ENCODE measurements around the gene FAM120B.

FAM120B gene

DNA sequence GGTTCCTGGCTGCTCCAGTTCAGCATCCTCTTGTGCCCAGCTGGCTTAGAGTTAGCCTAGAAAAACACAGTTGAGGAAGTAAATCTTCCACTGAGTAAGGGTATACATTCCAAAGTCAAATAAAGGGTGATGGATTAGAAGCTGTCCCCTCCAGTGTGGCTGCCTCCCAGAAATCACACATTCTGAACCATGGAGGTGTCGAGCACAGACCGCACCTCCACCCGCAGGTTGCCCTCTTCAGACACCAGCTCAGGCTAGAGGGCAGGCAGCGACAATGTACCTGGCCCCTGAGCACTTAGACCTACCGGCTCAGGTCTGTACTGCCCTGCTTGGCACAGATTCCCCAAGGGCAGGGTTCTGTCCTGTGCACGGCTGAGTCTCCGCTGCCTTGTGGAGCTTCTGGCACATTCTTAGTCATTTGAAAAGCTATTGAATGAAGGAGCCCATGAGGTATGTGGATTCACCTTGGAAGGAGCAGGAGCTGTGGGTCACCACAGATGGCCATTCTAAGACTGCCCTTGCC lies 118.1 kb downstream of the FAM120B start:
- no peak for DNase-seq

DNA sequence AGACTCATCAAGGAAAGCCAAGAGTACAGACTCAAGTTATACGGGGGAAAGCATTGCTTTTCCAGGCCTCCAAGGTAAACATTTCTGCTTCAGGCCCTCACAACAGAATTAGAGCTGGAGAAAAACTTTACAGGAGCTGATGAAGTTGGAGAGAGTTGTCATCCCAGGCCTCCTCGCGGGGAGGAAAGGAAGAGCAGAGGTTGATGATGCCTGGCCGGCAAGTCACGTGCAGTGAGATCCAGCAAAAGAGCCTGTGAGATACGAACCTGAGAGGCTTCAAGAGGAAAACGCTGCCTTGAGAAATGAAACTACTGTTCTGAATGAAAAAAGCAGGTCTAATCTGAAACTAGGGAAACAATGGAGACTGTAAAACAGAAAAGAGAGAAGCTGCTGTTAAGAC lies 122.9 kb downstream of the FAM120B start:
- no peak for DNase-seq

DNA sequence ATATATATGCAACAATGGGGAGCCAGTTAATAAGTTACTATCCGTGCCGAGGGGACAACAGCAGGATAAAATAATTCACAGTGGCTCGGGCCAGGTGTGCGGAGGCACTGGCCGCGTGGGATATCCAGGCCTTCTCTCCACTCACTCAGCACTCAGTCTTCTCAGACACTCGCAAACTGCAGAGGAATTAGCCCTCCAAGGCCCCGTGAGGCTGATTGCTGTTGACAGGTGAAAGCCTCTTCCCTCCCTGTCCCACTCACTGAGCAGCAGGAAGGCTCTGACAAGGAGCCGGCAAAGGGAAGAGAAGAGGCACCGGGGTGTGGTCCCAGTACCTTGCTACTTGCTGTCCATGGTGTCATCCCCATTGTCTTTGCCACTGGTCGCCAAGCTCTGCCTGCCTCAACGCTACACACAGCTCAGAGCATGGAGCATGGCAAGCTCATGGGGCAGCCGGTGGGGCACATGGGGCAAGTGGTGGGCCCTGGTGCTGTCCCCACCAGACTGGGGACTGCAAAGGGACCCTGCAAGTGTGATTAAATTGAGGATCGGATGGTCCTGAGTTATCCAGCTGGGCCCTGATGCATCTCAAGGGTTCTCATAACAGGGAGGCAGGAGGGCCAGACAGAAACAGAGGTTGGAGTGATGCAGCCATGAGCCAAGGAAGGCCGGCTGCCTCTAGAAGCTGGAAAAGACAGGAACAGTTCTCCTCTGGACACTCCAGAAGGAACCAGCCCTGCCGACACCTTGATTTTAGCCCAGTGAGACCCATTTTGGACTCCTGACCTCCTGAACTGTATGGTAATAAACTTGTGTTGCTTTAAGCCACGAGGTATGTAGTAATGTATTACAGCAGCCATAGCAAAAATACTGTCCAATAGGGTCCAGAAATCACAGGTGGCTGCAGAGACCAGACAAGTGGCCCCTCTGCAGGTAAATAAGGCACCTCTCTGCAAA lies 126.9 kb downstream of the FAM120B start:
- DNase-seq, result no peak

DNA sequence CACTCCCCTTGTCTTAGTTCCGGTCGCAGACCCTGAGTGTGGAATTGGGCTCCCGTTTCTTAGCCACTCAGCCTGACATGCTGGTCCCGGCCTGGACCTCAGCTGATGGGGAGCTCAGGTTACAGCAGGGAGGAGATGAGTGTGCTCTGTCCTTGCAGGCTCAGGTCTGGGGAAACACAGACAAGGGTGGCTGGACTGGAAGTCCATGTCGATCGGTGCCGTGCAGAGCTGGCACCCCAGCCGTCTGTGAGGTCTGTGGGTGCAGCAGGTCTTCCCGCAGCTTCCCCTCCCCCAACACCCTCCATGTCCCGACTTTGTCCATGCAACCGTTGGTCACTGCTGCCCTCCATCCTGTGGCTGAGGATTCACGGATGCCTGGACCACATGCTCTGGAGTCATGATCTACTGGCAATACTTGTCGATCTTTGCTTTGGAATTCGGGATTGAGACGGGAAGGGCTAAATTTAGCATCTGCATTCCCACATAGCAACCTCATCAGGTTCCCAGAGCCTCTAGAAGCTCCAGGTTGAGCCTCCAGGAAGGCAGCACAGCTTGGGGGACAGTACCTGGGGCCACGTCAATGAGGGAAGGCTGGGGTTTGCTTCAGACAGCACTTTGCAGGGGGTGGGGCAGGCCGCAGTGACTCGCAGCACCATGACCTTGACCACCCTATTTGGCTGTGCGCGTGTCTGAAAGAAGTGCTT lies 127.7 kb downstream of the FAM120B start:
- DNase-seq, result no peak

DNA sequence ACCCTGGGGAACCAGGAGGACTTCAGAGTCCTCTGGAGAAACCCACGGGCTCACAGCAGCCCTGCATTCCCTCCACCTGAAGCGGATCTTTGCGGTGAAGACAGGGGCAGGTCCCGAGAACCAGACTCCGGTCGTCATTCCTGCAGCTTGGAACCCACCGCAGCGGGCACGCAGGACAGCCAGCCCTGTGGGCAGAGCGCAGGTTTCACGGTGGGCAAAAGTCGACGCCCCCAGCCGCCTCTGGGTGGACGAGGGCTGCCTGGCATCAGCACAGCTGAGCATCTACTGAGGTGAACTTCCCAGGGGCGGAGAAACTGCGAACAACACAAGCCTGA lies 128.2 kb downstream of the FAM120B start:
- no peak for DNase-seq

DNA sequence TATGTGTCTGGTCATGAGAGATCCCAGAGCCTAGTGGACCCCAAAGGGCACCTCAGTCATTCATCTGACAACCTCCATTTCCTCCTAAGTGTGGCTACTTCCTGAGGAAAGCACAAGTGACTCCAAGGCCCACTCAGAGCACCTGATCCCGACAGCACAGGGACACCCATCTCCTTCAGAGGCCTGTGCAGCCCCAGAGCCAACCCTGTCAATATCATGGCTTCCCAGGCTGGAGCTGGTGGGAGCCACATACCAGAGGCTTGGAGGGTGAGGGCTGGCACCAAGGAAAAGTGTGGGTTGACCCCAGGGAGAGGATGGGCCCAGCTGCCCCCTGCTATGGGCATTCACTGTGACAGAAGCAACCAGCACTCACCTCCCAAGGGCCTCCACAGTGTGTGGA lies 129.2 kb downstream of the FAM120B start:
- no peak for DNase-seq

DNA sequence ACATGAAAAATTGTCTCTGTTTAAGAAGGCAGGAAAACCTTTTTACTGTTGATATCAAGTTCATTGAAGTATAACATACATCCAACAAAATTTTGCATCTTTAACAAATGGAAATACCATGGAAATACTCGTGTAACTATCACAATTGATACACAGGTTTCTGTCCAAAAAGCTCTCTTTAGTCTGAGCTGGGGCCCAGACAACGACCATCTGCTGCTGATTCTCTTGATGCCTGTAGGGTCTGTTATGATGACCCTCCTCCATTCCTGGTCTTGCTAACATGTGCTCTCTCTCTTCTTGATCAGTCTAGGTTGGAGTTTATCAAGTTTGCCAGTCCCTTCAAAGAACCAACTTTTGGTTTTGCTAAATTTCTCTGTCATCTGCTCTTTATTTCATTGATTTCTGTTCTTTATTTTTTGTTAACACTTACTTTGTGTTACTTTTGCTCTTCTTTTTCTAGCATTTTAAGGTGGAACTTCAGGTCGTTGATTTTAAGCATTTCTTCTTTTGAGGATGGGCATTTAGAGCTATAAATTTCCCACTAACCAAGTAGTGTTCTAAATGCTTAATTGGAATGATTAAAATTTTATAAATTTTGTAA lies 129.8 kb downstream of the FAM120B start:
- no peak for DNase-seq

DNA sequence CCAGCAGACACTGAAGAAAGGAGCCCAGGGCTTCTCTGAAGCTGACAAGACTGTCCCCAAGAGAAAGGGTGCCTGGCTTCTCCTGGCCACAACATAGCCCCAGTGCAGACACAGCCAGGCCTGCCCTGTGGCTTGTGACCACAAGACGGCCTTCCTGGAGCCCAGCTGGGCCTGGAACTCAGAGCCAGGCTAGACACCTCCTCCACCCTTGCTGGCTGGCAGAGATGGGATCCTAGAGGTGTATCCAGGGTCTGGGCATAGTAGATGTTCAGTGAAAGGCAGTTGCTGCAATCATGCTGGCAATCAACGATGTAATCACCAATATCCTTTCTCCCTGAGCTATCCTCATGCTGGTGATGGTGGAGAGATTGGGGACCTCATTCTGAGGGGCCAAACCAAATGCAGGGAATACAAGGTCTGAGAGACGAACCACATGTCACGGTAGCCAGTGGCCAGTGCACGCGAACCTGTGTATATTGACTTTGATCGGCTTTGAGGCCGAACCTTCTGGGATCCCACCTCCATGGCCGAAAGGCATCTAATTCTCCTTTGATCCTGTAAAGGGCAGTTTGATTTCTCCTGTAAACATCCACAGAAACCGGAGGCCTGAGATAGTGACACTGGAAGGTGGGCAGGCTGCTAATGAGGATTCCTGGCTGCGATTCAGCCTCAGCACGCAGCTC lies 131.3 kb downstream of the FAM120B start:
- DNase-seq, result no peak

DNA sequence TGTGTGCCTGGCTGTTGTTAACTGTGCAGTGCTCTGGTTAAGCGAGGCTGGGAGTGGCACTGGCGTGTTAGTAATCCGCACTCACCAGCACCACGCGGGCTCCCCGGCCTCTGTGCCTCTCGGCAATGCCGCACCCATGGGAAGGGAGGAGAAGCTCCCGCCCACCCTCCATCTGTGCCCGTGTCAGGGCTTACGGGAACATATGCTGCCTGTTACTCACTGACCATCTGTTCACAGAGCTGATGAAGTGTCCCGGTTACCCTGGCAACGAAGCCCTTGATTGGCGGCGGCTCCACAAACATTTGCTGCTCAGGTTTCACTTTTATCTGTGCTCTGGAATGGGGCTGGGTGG lies 131.8 kb downstream of the FAM120B start:
- DNase-seq, result no peak

DNA sequence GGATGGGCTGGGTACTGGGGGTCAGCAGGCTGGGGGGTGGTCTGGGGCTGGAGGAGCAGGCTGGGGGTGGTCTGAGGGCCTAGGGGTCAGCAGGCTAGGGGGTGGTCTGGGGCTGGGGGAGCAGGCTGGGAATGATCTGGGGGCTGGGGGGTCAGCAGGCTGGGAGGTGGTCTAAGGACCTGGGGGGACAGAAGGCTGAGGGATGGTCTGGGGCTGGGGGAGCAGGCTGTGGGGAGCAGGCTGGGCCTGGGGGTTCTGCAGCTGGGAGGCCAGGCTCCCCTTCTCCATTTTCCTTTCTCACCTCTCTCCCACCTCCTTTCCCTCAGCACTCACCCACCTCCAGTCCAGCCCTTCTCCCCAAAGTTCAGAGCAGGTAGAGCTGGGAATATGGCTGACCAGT lies 132.3 kb downstream of the FAM120B start:
- no peak for DNase-seq

DNA sequence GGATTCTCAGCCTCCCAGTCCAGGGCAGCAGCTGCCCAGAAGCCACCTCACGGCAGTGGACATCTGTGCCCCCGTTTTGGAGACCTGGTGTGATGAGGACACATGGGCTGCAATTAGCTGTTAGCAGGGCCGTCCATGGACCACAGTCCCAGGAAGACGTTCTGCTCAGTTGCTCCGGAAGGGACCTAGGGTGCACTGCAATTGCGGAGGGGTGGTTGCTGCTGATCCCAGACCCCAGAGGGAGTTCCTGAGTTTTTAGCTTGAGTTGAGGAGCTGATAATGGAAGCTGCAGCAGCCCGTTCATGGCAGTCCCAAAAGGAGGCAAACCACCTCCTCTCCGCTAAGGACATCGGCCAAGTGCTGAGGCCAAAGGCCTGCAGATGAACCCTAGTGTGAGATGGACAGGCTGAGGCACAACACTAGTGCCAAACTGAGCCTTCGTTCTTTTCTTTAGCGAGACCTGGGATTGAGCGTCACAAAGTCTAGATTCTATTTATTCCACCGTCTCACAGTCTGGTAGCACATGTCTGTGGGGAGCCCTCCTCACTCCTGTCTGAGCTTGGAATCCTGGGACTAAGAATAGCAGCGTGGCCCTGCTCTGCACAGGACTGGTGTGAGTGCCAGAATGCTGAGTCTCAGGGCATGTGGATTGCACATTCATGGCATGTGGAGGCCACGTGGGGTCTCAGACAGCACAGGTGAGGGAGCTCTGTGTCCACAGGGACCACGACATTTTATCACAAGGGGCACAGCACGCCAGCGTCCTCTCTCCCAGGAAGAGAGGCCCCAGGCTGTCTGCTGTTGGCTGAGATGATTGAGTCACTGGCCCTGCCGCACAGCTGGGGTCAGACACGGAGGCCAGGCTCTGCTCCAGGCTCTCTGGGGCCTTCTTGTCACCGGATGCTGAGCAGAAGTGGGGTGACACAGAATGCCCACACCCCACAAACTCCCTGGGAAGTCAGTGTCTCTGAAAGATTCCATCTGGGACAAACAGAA lies 133.1 kb downstream of the FAM120B start:
- no peak for DNase-seq

DNA sequence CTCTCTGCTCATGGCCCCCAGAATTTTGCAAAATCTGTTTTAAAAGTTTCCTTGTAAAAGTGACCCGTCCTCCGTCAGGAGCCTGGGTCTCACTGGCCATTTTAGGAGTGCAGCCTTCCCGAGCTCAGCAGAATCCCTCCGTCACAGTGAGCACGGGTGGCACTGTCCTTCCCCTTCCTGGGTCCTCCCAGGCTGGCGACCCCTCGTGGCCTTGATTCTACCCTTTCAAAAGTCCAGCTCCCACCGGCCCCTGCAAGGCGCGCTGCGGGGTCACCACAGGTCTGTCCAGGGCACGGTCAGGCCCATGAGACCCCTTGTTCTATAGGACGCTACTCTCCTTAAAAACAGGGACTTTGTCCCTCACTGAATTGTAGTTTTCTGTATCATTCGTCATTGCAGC lies 133.9 kb downstream of the FAM120B start:
- DNase-seq, result no peak

DNA sequence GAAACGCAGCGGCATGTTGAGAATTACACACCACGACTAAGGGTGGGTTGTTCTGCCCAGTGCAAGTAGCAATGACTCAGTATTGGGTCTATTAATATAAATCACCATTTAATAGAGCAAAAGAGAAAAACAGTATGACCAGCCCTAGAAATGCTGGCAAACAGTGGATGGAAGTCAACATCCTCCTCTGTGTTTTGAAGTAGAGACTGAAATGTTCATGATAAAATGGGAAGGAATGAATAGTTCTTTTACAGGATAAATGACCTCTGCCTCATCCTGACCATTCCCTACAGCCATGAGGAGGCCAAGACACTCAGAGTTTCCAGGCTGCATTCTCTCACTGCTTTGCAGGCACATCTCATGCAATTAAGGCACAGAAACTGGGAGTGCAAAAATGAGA lies 134.8 kb downstream of the FAM120B start:
- DNase-seq, result no peak

DNA sequence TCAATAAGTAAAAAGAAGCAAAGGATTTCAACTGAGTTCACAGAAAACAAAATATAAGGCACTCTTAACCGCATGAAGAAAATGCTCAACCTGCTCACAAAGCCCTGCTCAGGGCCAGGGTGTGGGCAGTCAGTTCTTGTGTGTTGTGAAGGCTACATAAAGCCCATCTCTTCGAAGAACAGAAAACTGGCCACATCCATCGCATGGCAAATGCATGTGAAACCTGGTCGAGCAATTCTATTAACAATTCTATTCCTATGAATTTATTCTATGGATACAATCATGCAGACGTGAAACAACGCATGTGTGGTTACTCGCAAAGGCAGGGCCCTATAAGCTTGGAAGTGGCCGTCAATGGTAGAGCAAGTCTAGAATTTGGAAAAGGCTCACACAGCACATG lies 136.0 kb downstream of the FAM120B start:
- no peak for DNase-seq

DNA sequence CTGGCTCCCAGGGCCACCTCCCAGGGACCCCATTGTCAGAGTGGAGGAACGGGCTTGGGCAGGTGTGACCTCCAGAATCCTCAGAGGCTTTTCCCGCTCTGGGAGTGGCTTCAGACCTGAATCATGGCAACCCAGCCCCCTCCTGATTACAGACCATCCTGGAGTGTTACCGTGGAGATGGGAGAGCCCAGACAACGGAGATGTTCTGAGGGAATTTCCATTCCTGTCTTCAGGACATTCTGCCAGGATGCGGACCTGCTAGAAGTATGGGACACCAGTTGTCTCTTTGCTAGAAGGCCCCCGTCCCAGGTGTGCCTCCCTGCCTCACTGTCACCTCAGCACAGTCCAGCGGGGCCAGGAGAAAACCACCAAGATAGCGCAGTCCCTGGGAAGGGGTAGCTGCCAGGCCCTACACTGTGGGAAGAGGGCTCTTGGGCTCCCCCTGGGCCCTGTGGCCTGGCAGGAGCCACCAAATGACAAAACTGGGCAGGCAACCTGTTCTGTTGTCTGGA lies 136.6 kb downstream of the FAM120B start:
- DNase-seq, result no peak

DNA sequence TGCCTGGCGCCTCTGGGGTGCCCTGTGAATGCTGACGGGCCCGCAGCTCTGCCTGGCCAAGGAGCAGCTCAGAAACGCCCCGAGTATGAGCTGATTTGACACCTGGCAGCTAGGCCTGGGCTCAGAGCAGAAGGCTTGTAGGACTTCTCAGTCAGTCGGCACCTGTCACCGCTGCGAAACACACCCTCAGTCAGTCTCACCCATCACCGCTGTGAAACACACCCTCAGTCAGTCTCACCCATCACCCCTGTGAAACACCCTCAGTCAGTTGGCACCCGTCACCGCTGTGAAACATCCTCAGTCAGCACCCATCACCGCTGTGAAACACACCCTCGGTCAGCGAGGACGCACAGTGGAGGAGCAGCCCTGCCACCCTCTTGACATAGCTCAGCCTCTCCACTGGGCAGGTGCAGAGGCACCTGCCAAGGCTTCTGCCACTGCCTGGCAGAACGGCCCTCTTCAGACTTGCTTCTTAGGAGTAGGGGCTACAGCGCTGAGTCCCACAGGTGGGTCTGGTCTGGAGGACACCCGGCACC lies 137.6 kb downstream of the FAM120B start:
- no peak for DNase-seq

DNA sequence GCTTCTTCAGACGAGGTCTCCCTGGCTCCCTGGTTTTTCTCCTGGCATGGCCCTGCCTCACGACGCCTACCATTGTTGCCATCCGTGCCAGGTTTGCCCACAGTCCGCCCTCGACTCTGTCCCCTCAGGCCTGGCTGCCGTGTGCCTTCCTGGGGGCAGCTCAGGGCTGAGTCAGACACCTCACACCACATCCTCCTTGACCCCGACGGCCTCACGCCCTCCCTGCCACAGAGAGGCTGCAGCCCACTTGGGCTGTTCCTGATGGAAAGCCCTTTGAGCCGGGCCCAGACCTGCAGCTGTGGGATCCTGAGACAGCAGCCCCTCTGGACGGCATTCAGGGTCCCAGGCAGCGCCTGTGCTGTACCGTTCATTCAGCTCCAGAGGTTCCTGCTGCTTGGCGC lies 138.3 kb downstream of the FAM120B start:
- no peak for DNase-seq

DNA sequence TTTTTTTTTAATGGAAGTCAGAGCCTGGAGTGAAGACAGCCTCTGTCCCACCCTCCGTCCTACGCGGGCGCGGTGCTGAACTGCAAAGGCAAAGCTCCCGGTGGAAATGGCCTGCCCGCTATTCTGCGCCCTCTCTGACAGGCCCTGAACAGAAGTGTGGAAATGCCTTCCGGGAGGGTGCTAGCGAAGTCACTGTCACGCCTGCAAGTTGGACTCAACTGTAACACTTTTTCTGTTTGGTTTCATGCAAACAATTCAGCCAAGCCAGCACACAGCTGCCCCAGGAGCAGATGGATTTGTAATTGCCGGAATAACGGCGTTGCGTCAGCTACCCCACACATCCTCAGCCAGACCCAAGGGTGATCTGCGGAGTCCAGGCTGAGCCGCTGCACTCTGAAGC lies 138.9 kb downstream of the FAM120B start:
- no peak for DNase-seq

DNA sequence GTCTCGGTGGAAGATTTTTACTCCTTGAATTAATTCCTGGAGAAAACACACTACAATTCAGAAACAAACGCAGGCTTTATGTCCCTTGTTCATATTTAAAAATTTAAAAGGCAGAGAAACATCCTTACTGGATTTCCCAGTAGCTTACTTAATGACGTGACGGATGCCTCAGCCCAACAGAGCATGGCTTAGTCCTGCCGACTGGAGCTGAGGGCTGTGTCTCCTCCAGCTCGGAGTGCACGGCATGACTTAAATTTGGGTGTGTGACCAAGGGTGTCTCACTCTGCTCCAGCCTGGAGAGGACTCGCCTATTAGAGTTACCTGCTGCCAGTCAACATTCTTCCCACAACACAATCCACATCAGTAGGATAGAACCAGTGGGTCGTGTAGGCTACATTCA lies 139.4 kb downstream of the FAM120B start:
- no peak for DNase-seq

DNA sequence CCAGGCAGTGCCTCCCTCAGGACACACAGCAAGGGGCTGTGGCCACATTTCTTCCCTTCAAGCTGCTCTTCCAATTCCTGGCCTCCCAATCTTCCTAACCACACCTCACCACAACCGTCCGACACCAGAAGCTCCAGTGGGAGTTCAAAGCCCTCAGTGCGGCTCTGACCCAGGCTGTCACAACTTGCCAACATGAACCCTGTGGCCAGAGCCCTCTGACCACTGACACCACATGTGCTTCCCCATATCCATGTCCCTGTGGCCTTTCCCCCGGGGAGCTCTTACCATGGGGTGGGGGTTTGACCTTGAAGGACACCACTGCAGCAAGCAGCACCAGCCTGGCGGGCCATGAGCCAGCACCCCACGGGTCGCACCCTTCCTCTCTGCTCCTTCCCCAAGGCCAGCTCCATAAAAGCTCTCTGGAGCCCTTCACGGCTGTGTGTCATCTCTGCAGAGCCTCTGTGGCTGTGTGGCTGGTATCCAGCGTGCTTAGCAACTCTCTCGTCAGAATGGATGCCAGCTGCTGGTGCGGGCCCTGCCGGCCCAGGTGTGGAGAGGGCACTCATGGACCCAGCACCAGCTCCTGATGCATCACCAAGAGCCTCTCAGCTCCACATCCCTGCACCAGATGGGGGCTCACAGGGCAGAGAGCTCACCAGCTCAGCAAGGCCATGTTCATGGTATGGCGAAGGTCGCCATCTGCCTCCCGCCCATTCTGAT lies 140.4 kb downstream of the FAM120B start:
- no peak for DNase-seq

DNA sequence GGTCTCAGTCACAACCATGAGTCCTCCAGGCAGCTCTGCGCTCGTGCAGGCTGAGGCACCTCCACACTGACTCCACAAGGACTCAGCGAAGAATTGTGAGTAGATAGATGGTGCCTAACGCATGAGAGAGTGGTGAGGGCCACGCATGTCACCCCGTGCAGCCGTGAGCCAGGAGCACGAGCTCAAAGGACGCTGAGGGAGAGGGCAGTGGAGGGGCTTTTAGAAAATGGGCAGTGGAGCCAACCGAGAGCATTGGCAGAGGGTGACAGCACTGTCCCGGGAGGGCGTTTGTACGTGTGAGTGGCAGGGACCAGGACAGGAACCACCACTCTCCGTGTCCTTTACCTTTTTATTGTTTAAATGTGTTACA lies 141.0 kb downstream of the FAM120B start:
- DNase-seq, result no peak

Data from stimulated activated CD4-positive, alpha-beta T cell treated with anti-CD3 and anti-CD28 coated beads, Interleukin-12 subunit alpha, Interleukin-12 subunit beta, amount 100 ng/mL, for 4 hours (primary cell).